Measurements from ENCODE around the gene CREB5. TPM values are rescaled to one million over a fixed set of nuclear protein-coding genes. Genes with fewer than 3 reads are reported as not detected.

The CREB5 gene
- total RNA-seq, 5 donors from 2014 or later (not counting 1 experiment from before 2014, with no cell fraction given), result 0.03 to 0.58 (median 0.23) TPM

GRCh38 chr7:28425496-28425895 lies 13.2 kb downstream of the CREB5 start:
- CTCF ChIA-PET, result no interaction called here

GRCh38 chr7:28427236-28427635 lies 14.9 kb downstream of the CREB5 start:
- Histone ChIP-seq H3K36me3 (ENCODE audit: control insufficient read depth in 2 of 2, extremely low read depth in 1 of 2, insufficient read depth in 1 of 2, low read length in 1 of 2) (no peaks in the 10 kb centered on the region), H3K27ac (ENCODE audit: low read length) (no peak overlapping the region), H3K4me1 (ENCODE audit: control insufficient read depth in 1 of 2, extremely low read depth in 1 of 2, insufficient read depth in 2 of 2, low read length in 2 of 2) (no peaks in the 10 kb centered on the region), H3K4me3 (ENCODE audit: control insufficient read depth in 1 of 2, extremely low read depth in 1 of 2, low read length in 1 of 2) (no peak overlapping the region), H3K27me3 (replicated peaks in 1 of 2; ENCODE audit: control insufficient read depth in 2 of 2, extremely low read depth in 1 of 2, insufficient read depth in 2 of 2, low read length in 1 of 2) (peaks cover 0 to 11% of the 10 kb centered on the region in 2 experiments), H3K9me3 (no peaks in the 10 kb centered on the region)
- H3K27ac Mint-ChIP-seq, result no peak overlapping the region
- H3K4me3 Mint-ChIP-seq, result no peak overlapping the region
- no peak for DNase-seq
- H3K36me3 Mint-ChIP-seq, result no peaks in the 10 kb centered on the region
- POLR2A ChIA-PET, result no interaction called here
- CTCF ChIA-PET, result no interaction called here
- no peaks in the 10 kb centered on the region for H3K4me1 Mint-ChIP-seq
- H3K9me3 Mint-ChIP-seq, result no peaks in the 10 kb centered on the region
- 83% methylated on average over 1 of the region's 4 CpGs for WGBS (ENCODE audit: insufficient coverage)
- peaks cover 23 to 24% of the 10 kb centered on the region in 2 donors for H3K27me3 Mint-ChIP-seq
- ATAC-seq (replicated peaks in 1 of 4), result no peak

More at GRCh38 chr7:28425496-28425895, 13.2 kb downstream of the CREB5 start:
- Histone ChIP-seq H3K4me3 (ENCODE audit: control insufficient read depth in 1 of 2, extremely low read depth in 1 of 2, low read length in 1 of 2) (no peak overlapping the region), H3K4me1 (ENCODE audit: control insufficient read depth in 1 of 2, extremely low read depth in 1 of 2, insufficient read depth in 2 of 2, low read length in 2 of 2) (no peaks in the 10 kb centered on the region), H3K27ac (ENCODE audit: low read length) (no peak overlapping the region), H3K27me3 (replicated peaks in 1 of 2; ENCODE audit: control insufficient read depth in 2 of 2, extremely low read depth in 1 of 2, insufficient read depth in 2 of 2, low read length in 1 of 2) (peaks cover 0 to 11% of the 10 kb centered on the region in 2 experiments), H3K36me3 (ENCODE audit: control insufficient read depth in 2 of 2, extremely low read depth in 1 of 2, insufficient read depth in 1 of 2, low read length in 1 of 2) (no peaks in the 10 kb centered on the region), H3K9me3 (no peaks in the 10 kb centered on the region)
- no peaks in the 10 kb centered on the region for H3K9me3 Mint-ChIP-seq
- POLR2A ChIA-PET, result no interaction called here
- peaks cover 25 to 31% of the 10 kb centered on the region in 2 donors for H3K27me3 Mint-ChIP-seq
- 94% methylated on average over 1 of the region's 1 CpG for WGBS (ENCODE audit: insufficient coverage)
- H3K4me1 Mint-ChIP-seq, result no peaks in the 10 kb centered on the region
- DNase-seq (no peak), ATAC-seq (replicated peaks in 1 of 4) (no peak)
- H3K4me3 Mint-ChIP-seq, result no peak overlapping the region
- H3K27ac Mint-ChIP-seq, result no peak overlapping the region
- no peaks in the 10 kb centered on the region for H3K36me3 Mint-ChIP-seq

GRCh38 chr7:28430616-28431015 lies 18.3 kb downstream of the CREB5 start:
- no peaks in the 10 kb centered on the region for H3K9me3 ChIP-seq
- POLR2A ChIA-PET, result no interaction called here
- Mint-ChIP-seq H3K27me3 (peaks cover 14 to 20% of the 10 kb centered on the region in 2 donors), H3K4me3 (no peak overlapping the region), H3K27ac (no peak overlapping the region), H3K4me1 (no peaks in the 10 kb centered on the region), H3K36me3 (no peaks in the 10 kb centered on the region), H3K9me3 (no peaks in the 10 kb centered on the region)
- no peak for ATAC-seq (replicated peaks in 1 of 4)
- no peak overlapping the region for H3K4me3 ChIP-seq (ENCODE audit: control insufficient read depth in 1 of 2, extremely low read depth in 1 of 2, low read length in 1 of 2)
- 100% methylated on average over 1 of the region's 1 CpG for WGBS (ENCODE audit: insufficient coverage)
- no peaks in the 10 kb centered on the region for H3K4me1 ChIP-seq (ENCODE audit: control insufficient read depth in 1 of 2, extremely low read depth in 1 of 2, insufficient read depth in 2 of 2, low read length in 2 of 2)
- CTCF ChIA-PET, result no interaction called here
- no peak for DNase-seq
- no peak overlapping the region for H3K27ac ChIP-seq (ENCODE audit: low read length)
- peaks cover 0 to 6% of the 10 kb centered on the region in 2 experiments for H3K27me3 ChIP-seq (replicated peaks in 1 of 2; ENCODE audit: control insufficient read depth in 2 of 2, extremely low read depth in 1 of 2, insufficient read depth in 2 of 2, low read length in 1 of 2)
- no peaks in the 10 kb centered on the region for H3K36me3 ChIP-seq (ENCODE audit: control insufficient read depth in 2 of 2, extremely low read depth in 1 of 2, insufficient read depth in 1 of 2, low read length in 1 of 2)

- Histone ChIP-seq H3K4me3 (ENCODE audit: control insufficient read depth in 1 of 2, extremely low read depth in 1 of 2, low read length in 1 of 2) (no peak overlapping the region), H3K4me1 (ENCODE audit: control insufficient read depth in 1 of 2, extremely low read depth in 1 of 2, insufficient read depth in 2 of 2, low read length in 2 of 2) (no peaks in the 10 kb centered on the region), H3K9me3 (no peaks in the 10 kb centered on the region), H3K36me3 (ENCODE audit: control insufficient read depth in 2 of 2, extremely low read depth in 1 of 2, insufficient read depth in 1 of 2, low read length in 1 of 2) (no peaks in the 10 kb centered on the region), H3K27me3 (replicated peaks in 1 of 2; ENCODE audit: control insufficient read depth in 2 of 2, extremely low read depth in 1 of 2, insufficient read depth in 2 of 2, low read length in 1 of 2) (peaks cover 0 to 6% of the 10 kb centered on the region in 2 experiments), H3K27ac (ENCODE audit: low read length) (no peak overlapping the region)
- ATAC-seq (replicated peaks in 1 of 4), result no peak
- no peak for DNase-seq
- H3K27ac Mint-ChIP-seq, result no peak overlapping the region
- no peaks in the 10 kb centered on the region for H3K4me1 Mint-ChIP-seq
- no peaks in the 10 kb centered on the region for H3K9me3 Mint-ChIP-seq
- peaks cover 19 to 25% of the 10 kb centered on the region in 2 donors for H3K27me3 Mint-ChIP-seq
- POLR2A ChIA-PET, result no interaction called here
- H3K36me3 Mint-ChIP-seq, result no peaks in the 10 kb centered on the region
- CTCF ChIA-PET, result interaction anchor here in 1 of 2 donors (0.6 kb wide), 1 partner anchor 157 kb away, joined by 3 read pairs; no protein-coding TSS in a partner anchor
- 93% methylated on average over 5 of the region's 7 CpGs for WGBS (ENCODE audit: insufficient coverage)
- H3K4me3 Mint-ChIP-seq, result no peak overlapping the region
Observed at GRCh38 chr7:28432105-28432504, 19.8 kb downstream of the CREB5 start.

- Histone ChIP-seq H3K4me1 (ENCODE audit: control insufficient read depth in 1 of 2, extremely low read depth in 1 of 2, insufficient read depth in 2 of 2, low read length in 2 of 2) (no peaks in the 10 kb centered on the region), H3K27me3 (replicated peaks in 1 of 2; ENCODE audit: control insufficient read depth in 2 of 2, extremely low read depth in 1 of 2, insufficient read depth in 2 of 2, low read length in 1 of 2) (peaks cover 0 to 5% of the 10 kb centered on the region in 2 experiments), H3K36me3 (ENCODE audit: control insufficient read depth in 2 of 2, extremely low read depth in 1 of 2, insufficient read depth in 1 of 2, low read length in 1 of 2) (no peaks in the 10 kb centered on the region), H3K9me3 (no peaks in the 10 kb centered on the region), H3K27ac (ENCODE audit: low read length) (no peak overlapping the region), H3K4me3 (ENCODE audit: control insufficient read depth in 1 of 2, extremely low read depth in 1 of 2, low read length in 1 of 2) (no peak overlapping the region)
- Mint-ChIP-seq H3K4me1 (no peaks in the 10 kb centered on the region), H3K36me3 (no peaks in the 10 kb centered on the region), H3K4me3 (no peak overlapping the region), H3K27ac (no peak overlapping the region), H3K9me3 (no peaks in the 10 kb centered on the region), H3K27me3 (peaks cover 22 to 23% of the 10 kb centered on the region in 2 donors)
- no peak for ATAC-seq (replicated peaks in 1 of 4)
- no peak for DNase-seq
- ChIA-PET CTCF (no interaction called here), POLR2A (no interaction called here)
- WGBS (ENCODE audit: insufficient coverage), result no CpG with 5 or more reads among the region's 2 CpGs
Observed at GRCh38 chr7:28433039-28433438, 20.7 kb downstream of the CREB5 start.

DNA sequence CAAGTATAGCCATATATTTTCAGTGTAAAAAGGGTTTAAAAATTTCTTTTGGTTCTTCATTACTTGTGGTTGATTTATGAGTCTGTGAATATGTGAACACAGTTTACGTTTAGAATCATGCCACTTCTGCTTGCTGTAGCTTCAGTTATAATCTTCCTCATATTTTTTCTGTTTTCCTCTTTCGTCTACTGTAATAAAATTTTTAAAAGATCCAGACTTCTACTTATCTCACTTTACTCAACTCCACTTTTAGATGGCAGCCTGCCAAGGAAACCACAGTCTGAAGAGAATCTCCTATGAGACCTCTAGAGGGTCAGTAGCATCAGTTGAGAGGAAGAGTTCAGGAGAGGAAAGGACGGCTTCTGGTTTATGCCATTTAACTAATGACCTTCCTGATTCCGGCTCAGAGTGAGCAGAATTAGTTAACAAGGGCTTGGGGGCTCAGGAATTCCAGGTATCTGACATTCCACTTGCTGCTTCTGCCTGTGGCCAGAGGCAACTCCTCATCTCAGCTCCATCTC lies 21.4 kb downstream of the CREB5 start:
- Histone ChIP-seq H3K4me1 (ENCODE audit: control insufficient read depth in 1 of 2, extremely low read depth in 1 of 2, insufficient read depth in 2 of 2, low read length in 2 of 2) (no peaks in the 10 kb centered on the region), H3K9me3 (no peaks in the 10 kb centered on the region), H3K27me3 (replicated peaks in 1 of 2; ENCODE audit: control insufficient read depth in 2 of 2, extremely low read depth in 1 of 2, insufficient read depth in 2 of 2, low read length in 1 of 2) (peaks cover 0 to 2% of the 10 kb centered on the region in 2 experiments), H3K4me3 (ENCODE audit: control insufficient read depth in 1 of 2, extremely low read depth in 1 of 2, low read length in 1 of 2) (no peak overlapping the region), H3K36me3 (ENCODE audit: control insufficient read depth in 2 of 2, extremely low read depth in 1 of 2, insufficient read depth in 1 of 2, low read length in 1 of 2) (no peaks in the 10 kb centered on the region), H3K27ac (ENCODE audit: low read length) (no peak overlapping the region)
- ATAC-seq (replicated peaks in 1 of 4) (no peak), DNase-seq (no peak)
- no peak overlapping the region for H3K4me3 Mint-ChIP-seq
- peaks cover 18 to 19% of the 10 kb centered on the region in 2 donors for H3K27me3 Mint-ChIP-seq
- H3K4me1 Mint-ChIP-seq, result no peaks in the 10 kb centered on the region
- CTCF ChIA-PET, result no interaction called here
- H3K9me3 Mint-ChIP-seq, result no peaks in the 10 kb centered on the region
- 24% methylated on average over 2 of the region's 4 CpGs for WGBS (ENCODE audit: insufficient coverage)
- H3K36me3 Mint-ChIP-seq, result no peaks in the 10 kb centered on the region
- H3K27ac Mint-ChIP-seq, result no peak overlapping the region
- POLR2A ChIA-PET, result no interaction called here

DNA sequence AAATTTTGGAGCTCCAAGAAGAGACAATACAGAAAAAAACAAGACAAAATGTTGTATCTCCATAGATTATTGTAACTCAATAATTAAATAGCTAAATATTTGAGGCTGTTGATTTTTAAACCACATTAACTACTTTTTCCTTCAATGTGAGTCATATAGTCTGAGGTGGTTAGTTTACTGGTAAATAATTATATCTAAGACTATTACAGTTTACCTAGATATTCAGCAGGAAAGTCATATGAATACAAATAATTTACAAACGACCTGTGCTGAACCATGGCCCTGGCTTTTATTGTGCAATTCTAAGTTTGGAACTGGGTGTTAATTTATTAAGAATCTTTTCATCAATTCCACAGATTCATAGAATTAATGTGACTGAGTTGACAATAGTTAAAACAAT lies 22.2 kb downstream of the CREB5 start:
- WGBS (ENCODE audit: insufficient coverage), result no CpG with 5 or more reads among the region's 1 CpG
- Mint-ChIP-seq H3K36me3 (no peaks in the 10 kb centered on the region), H3K27me3 (peaks cover 22 to 25% of the 10 kb centered on the region in 2 donors), H3K4me3 (no peak overlapping the region), H3K4me1 (no peaks in the 10 kb centered on the region), H3K9me3 (no peaks in the 10 kb centered on the region), H3K27ac (no peak overlapping the region)
- ChIA-PET POLR2A (no interaction called here), CTCF (no interaction called here)
- no peak overlapping the region for H3K4me3 ChIP-seq (ENCODE audit: control insufficient read depth in 1 of 2, extremely low read depth in 1 of 2, low read length in 1 of 2)
- peaks cover 0 to 2% of the 10 kb centered on the region in 2 experiments for H3K27me3 ChIP-seq (replicated peaks in 1 of 2; ENCODE audit: control insufficient read depth in 2 of 2, extremely low read depth in 1 of 2, insufficient read depth in 2 of 2, low read length in 1 of 2)
- H3K9me3 ChIP-seq, result no peaks in the 10 kb centered on the region
- H3K4me1 ChIP-seq (ENCODE audit: control insufficient read depth in 1 of 2, extremely low read depth in 1 of 2, insufficient read depth in 2 of 2, low read length in 2 of 2), result no peaks in the 10 kb centered on the region
- H3K36me3 ChIP-seq (ENCODE audit: control insufficient read depth in 2 of 2, extremely low read depth in 1 of 2, insufficient read depth in 1 of 2, low read length in 1 of 2), result no peaks in the 10 kb centered on the region
- no peak overlapping the region for H3K27ac ChIP-seq (ENCODE audit: low read length)
- DNase-seq, result no peak
- ATAC-seq (replicated peaks in 1 of 4), result no peak

All from T-cell (primary cell).